ENCODE results near the gene RALGAPB. TPM values are rescaled to one million over a fixed set of nuclear protein-coding genes. Genes with fewer than 3 reads are reported as not detected.

The RALGAPB gene
- total RNA-seq, 1 experiment from 2014 or later: 24.0 TPM

- intact Hi-C loops (cut with micrococcal nuclease): no loop called here
- H4K20me1 ChIP-seq (ENCODE audit: insufficient read depth): no peaks in the 10 kb centered on the region; the same call in 1 of the 2 replicates
- H3K36me3 ChIP-seq (ENCODE audit: control insufficient read depth in 1 of 2, insufficient read depth in 2 of 2, low read length in 2 of 2): peaks cover 26 to 29% of the 10 kb centered on the region in 2 experiments; a peak in 3 of 4 replicates
- TF ChIP-seq RAD21 (IDR thresholded peaks at IDR 0.05; ENCODE audit: low read depth): no peak
- no peak for TF ChIP-seq MAX (IDR thresholded peaks at IDR 0.05)
- TF ChIP-seq ELF1 (IDR thresholded peaks at IDR 0.05; ENCODE audit: borderline replicate concordance, low read depth): no peak
- TF ChIP-seq SIN3A (IDR thresholded peaks at IDR 0.05; ENCODE audit: low read depth): no peak
- no peak for TF ChIP-seq FOSL1 (IDR thresholded peaks at IDR 0.05; ENCODE audit: low read depth)
- TF ChIP-seq YY1 (IDR thresholded peaks at IDR 0.05; ENCODE audit: extremely low read depth, insufficient replicate concordance, low read depth, low read length): no peak
- no peak for TF ChIP-seq ZNF274 (IDR thresholded peaks at IDR 0.05; ENCODE audit: low read depth, low read length)
- no peak for TF ChIP-seq POLR2AphosphoS5 (IDR thresholded peaks at IDR 0.05; ENCODE audit: low read depth, low read length)
- TF ChIP-seq EZH2 (IDR thresholded peaks at IDR 0.05): no peak
- TF ChIP-seq CEBPB (IDR thresholded peaks at IDR 0.05; ENCODE audit: low read depth): no peak
- TF ChIP-seq POLR2A (IDR thresholded peaks at IDR 0.05; ENCODE audit: borderline replicate concordance, extremely low read depth, insufficient read depth, insufficient read length): no peak
- no peak for TF ChIP-seq ZFX (IDR thresholded peaks at IDR 0.05)
- no peak for TF ChIP-seq JUND (IDR thresholded peaks at IDR 0.05)
- TF ChIP-seq ZBTB33 (IDR thresholded peaks at IDR 0.05; ENCODE audit: extremely low read depth, insufficient replicate concordance, low read length): no peak
- no peak for TF ChIP-seq REST (IDR thresholded peaks at IDR 0.05; ENCODE audit: low read depth)
- TF ChIP-seq ATF3 (IDR thresholded peaks at IDR 0.05): no peak
- no peak for TF ChIP-seq SRF (IDR thresholded peaks at IDR 0.05; ENCODE audit: low read depth)
- no peak for TF ChIP-seq CTCF (IDR thresholded peaks at IDR 0.05 in 2 of 3, conservative IDR thresholded peaks at IDR 0.05 in 1 of 3; ENCODE audit: borderline replicate concordance in 1 of 3, insufficient read depth in 1 of 3, low read depth in 2 of 3, low read length in 2 of 3)
- no peak overlapping the region for H3K4me3 ChIP-seq (replicated peaks in 1 of 2; ENCODE audit: low read depth in 1 of 2, low read length in 2 of 2)
- ATAC-seq: no peak
- H2AFZ ChIP-seq (ENCODE audit: low read depth, low read length, poor library complexity, severe bottlenecking): no peak overlapping the region
- no peaks in the 10 kb centered on the region for H3K27me3 ChIP-seq (ENCODE audit: insufficient read depth, low read length)
- CTCF ChIA-PET: no interaction called here
- RAD21 ChIA-PET (ENCODE audit: low non-redundant PET in 1 of 2, low total read pairs in 2 of 2, uncharacterized antibody in 2 of 2, unreplicated experiment in 2 of 2): no interaction called here
- POLR2A ChIA-PET: no interaction called here
- no peak for DNase-seq (ENCODE audit: low read depth, low spot score)
- H3K27ac ChIP-seq (ENCODE audit: low read depth, low read length): no peak overlapping the region
- no peaks in the 10 kb centered on the region for H3K4me1 ChIP-seq (ENCODE audit: control insufficient read depth in 1 of 2, insufficient read depth in 2 of 2, low read length in 2 of 2)
- no TSS peak for BruUV-seq (replicated peaks)
- H3K79me2 ChIP-seq (ENCODE audit: insufficient read depth, low read length): no peaks in the 10 kb centered on the region
- H3K9me3 ChIP-seq (ENCODE audit: control insufficient read depth in 1 of 2, insufficient read depth in 1 of 2, low read depth in 1 of 2, low read length in 2 of 2): no peaks in the 10 kb centered on the region
- H3K4me2 ChIP-seq (ENCODE audit: low read length): no peak overlapping the region
- H3K9me2 ChIP-seq (ENCODE audit: insufficient read depth): no peaks in the 10 kb centered on the region
- H3K9ac ChIP-seq (ENCODE audit: low read length): no peak overlapping the region
Measured at GRCh38 chr20:38499366-38499765, 26.7 kb downstream of the RALGAPB start.

Measured in HCT116 (cell line).